HCT116 (cell line): Measurements from ENCODE around the gene ZBED2. TPM values are rescaled to one million over a fixed set of nuclear protein-coding genes. Genes with fewer than 3 reads are reported as not detected.

Experiments used
- ATAC-seq: fragments of 200-7000 bp; cut with Tn5 transposase; 2 replicates; pipeline ENCODE4 v1.9.1; 2020; ENCODE audit warnings: mild to moderate bottlenecking, moderate library complexity
- BruUV-seq: library from RNA; stranded (reverse); fragments of 400-500 nt; replicated peaks from 2 replicates; lab custom pipeline; 2021; lab: Mats Ljungman, UMichigan
- CTCF ChIA-PET: fragments of 300-600 bp; sonication (Branson Sonifier 250); formaldehyde crosslinking; loops from one replicate; lab custom pipeline; 2021; ENCODE audit warnings: antibody characterized with exemption; lab: Charles Lee
- POLR2A ChIA-PET: fragments of 300-600, 350-600 bp; sonication (Branson Sonifier 250); formaldehyde crosslinking; loops from one replicate; lab custom pipeline; 2021; ENCODE audit warnings: antibody characterized with exemption; lab: Charles Lee
- RAD21 ChIA-PET, 2 experiments: fragments of 300-600 bp; sonication (Branson Sonifier 250); formaldehyde crosslinking; loops; one replicate each; lab custom pipeline; 2023; ENCODE audit warnings: low total read pairs in 2 of 2; ENCODE audit not compliant: uncharacterized antibody in 2 of 2, unreplicated experiment in 2 of 2, low non-redundant PET in 1 of 2; lab: Charles Lee
- DNase-seq: peaks from one replicate; pipeline ENCODE4 v3.0.0-alpha.2; 2010; ENCODE audit warnings: low read depth, low spot score
- H2AFZ ChIP-seq: fragments of 200-600 bp; shearing (Covaris generic), sonication (generic); 2 replicates; pipeline ENCODE4 v1.6.1; 2017; ENCODE audit warnings: low read depth, mixed run types, mixed read lengths, antibody characterized with exemption, low read length; ENCODE audit not compliant: poor library complexity, severe bottlenecking
- H3K27ac ChIP-seq: 2 replicates; pipeline ENCODE4 v1.5.1; 2012; ENCODE audit warnings: low read depth, low read length
- H3K27me3 ChIP-seq: fragments of 200-600 bp; sonication (generic); 2 replicates; pipeline ENCODE4 v1.6.1; 2016; ENCODE audit warnings: mixed run types, low read length, mixed read lengths; ENCODE audit not compliant: insufficient read depth
- H3K36me3 ChIP-seq, 2 experiments: fragments of 200-500 bp in 1 of 2; fragments of 200-600 bp in 1 of 2; sonication (Bioruptor generic) in 1 of 2; sonication (generic) in 1 of 2; 2 replicates each; pipeline versions ENCODE4 v1.5.1 to v1.6.1; 2014 to 2016; ENCODE audit warnings: low read length in 2 of 2, inconsistent platforms in 1 of 2, mixed read lengths in 1 of 2, mixed run types in 1 of 2; ENCODE audit not compliant: insufficient read depth in 2 of 2, control insufficient read depth in 1 of 2
- H3K4me1 ChIP-seq, 2 experiments: fragments of 200-600 bp in 1 of 2; sonication (generic) in 1 of 2; 2 replicates each; pipeline versions ENCODE4 v1.5.1 to v1.6.1; 2012 to 2017; ENCODE audit warnings: low read length in 2 of 2, inconsistent platforms in 1 of 2, mild to moderate bottlenecking in 1 of 2, mixed read lengths in 1 of 2, mixed run types in 1 of 2, moderate library complexity in 1 of 2; ENCODE audit not compliant: insufficient read depth in 2 of 2, control insufficient read depth in 1 of 2
- H3K4me2 ChIP-seq: fragments of 200-600 bp; sonication (generic); 2 replicates; pipeline ENCODE4 v1.6.1; 2017; ENCODE audit warnings: mixed run types, low read length, mixed read lengths
- H3K4me3 ChIP-seq, 2 experiments: fragments of 200-600 bp in 1 of 2; sonication (generic) in 1 of 2; replicated peaks in 1 of 2; 2 replicates each; pipeline ENCODE4 v1.5.1; 2011 to 2016; ENCODE audit warnings: low read length in 2 of 2, control low read depth in 1 of 2, low read depth in 1 of 2, mild to moderate bottlenecking in 1 of 2, mixed read lengths in 1 of 2, mixed run types in 1 of 2
- H3K79me2 ChIP-seq: fragments of 200-600 bp; sonication (generic); 2 replicates; pipeline ENCODE4 v1.6.1; 2017; ENCODE audit warnings: mild to moderate bottlenecking, mixed run types, low read length, moderate library complexity, mixed read lengths; ENCODE audit not compliant: insufficient read depth
- H3K9ac ChIP-seq: fragments of 200-600 bp; sonication (generic); 2 replicates; pipeline ENCODE4 v1.6.1; 2016; ENCODE audit warnings: low read length, mixed read lengths
- H3K9me2 ChIP-seq: fragments of 200-600 bp; sonication (generic), shearing (Covaris generic); 2 replicates; pipeline ENCODE4 v1.6.1; 2017; ENCODE audit warnings: mixed run types, mild to moderate bottlenecking, moderate library complexity; ENCODE audit not compliant: insufficient read depth
- H3K9me3 ChIP-seq, 2 experiments: fragments of 200-500 bp in 1 of 2; fragments of 200-600 bp in 1 of 2; sonication (Bioruptor generic) in 1 of 2; sonication (generic) in 1 of 2; 2 replicates each; pipeline ENCODE4 v1.6.1; 2014 to 2017; ENCODE audit warnings: low read length in 2 of 2, mixed read lengths in 2 of 2, inconsistent platforms in 1 of 2, low read depth in 1 of 2, mild to moderate bottlenecking in 1 of 2, mixed run types in 1 of 2, moderate library complexity in 1 of 2; ENCODE audit not compliant: control insufficient read depth in 1 of 2, insufficient read depth in 1 of 2
- H4K20me1 ChIP-seq: fragments of 200-600 bp; sonication (generic), shearing (Covaris generic); 2 replicates; pipeline ENCODE4 v1.6.1; 2017; ENCODE audit warnings: mixed run types, mild to moderate bottlenecking, moderate library complexity; ENCODE audit not compliant: insufficient read depth
- CTCF ChIP-seq, 3 experiments: fragments of 200-600 bp in 1 of 3; sonication (generic) in 1 of 3; IDR thresholded peaks in 2 of 3; conservative IDR thresholded peaks in 1 of 3; 2 replicates each; pipeline ENCODE4 v1.5.1; 2012 to 2017; ENCODE audit warnings: low read depth in 2 of 3, low read length in 2 of 3, antibody characterized with exemption in 1 of 3, borderline replicate concordance in 1 of 3, control low read depth in 1 of 3, mild to moderate bottlenecking in 1 of 3, mixed read lengths in 1 of 3, mixed run types in 1 of 3, moderate library complexity in 1 of 3; ENCODE audit not compliant: insufficient read depth in 1 of 3
- EGR1 ChIP-seq: IDR thresholded peaks from 2 replicates; pipeline ENCODE4 v1.6.1; 2012; ENCODE audit warnings: low read depth
- EZH2 ChIP-seq: fragments of 200-600 bp; sonication (generic); IDR thresholded peaks from 2 replicates; pipeline ENCODE4 v1.6.1; 2017; ENCODE audit warnings: antibody characterized with exemption, mixed run types
- MAX ChIP-seq: IDR thresholded peaks from 2 replicates; pipeline ENCODE4 v1.6.1; 2012
- POLR2A ChIP-seq: IDR thresholded peaks from 2 replicates; pipeline ENCODE4 v1.7.0; 2011; ENCODE audit warnings: borderline replicate concordance; ENCODE audit not compliant: insufficient read depth, insufficient read length; ENCODE audit errors: extremely low read depth
- POLR2AphosphoS5 ChIP-seq: IDR thresholded peaks from 2 replicates; pipeline ENCODE4 v1.6.1; 2011; ENCODE audit warnings: mild to moderate bottlenecking, low read depth, low read length, moderate library complexity
- REST ChIP-seq: IDR thresholded peaks from 2 replicates; pipeline ENCODE4 v1.6.1; 2012; ENCODE audit warnings: low read depth
- SP1 ChIP-seq: IDR thresholded peaks from 2 replicates; pipeline ENCODE4 v1.6.1; 2012; ENCODE audit warnings: low read depth
- YY1 ChIP-seq: IDR thresholded peaks from 2 replicates; pipeline ENCODE4 v1.6.1; 2011; ENCODE audit warnings: low read length, low read depth, moderate library complexity, mild to moderate bottlenecking; ENCODE audit not compliant: insufficient replicate concordance; ENCODE audit errors: extremely low read depth
- ZBTB33 ChIP-seq: IDR thresholded peaks from 2 replicates; pipeline ENCODE4 v1.6.1; 2011; ENCODE audit warnings: mild to moderate bottlenecking, low read length, moderate library complexity; ENCODE audit not compliant: insufficient replicate concordance; ENCODE audit errors: extremely low read depth
- intact Hi-C: fragments of 100-400 bp; cut with micrococcal nuclease; formaldehyde crosslinking; loops from 2 replicates; pipeline ENCODE4 v1.10.0; 2022
- total RNA-seq: library from RNA; stranded (reverse); gene quantifications from one replicate; pipeline ENCODE4 v1.2.1, GENCODE V29; 2021; ENCODE audit not compliant: unreplicated experiment

The ZBED2 gene
- total RNA-seq, 1 experiment from 2014 or later = 16.1 TPM

GRCh38 chr3:111548092-111548491 is 47.1 kb downstream of the ZBED2 start:
- Histone ChIP-seq H3K4me1 (no peaks in the 10 kb centered on the region), H3K79me2 (no peaks in the 10 kb centered on the region), H3K9ac (no peak overlapping the region), H3K36me3 (no peaks in the 10 kb centered on the region), H2AFZ (no peak overlapping the region), H3K27ac (no peak overlapping the region), H3K27me3 (no peaks in the 10 kb centered on the region), H3K9me3 (no peaks in the 10 kb centered on the region), H3K9me2 (no peaks in the 10 kb centered on the region), H3K4me3 (no peak overlapping the region), H3K4me2 (no peak overlapping the region), H4K20me1 (no peaks in the 10 kb centered on the region)
- CTCF ChIA-PET = no interaction called here
- no peak for TF ChIP-seq CTCF (IDR thresholded peaks at IDR 0.05 in 2 of 3, conservative IDR thresholded peaks at IDR 0.05 in 1 of 3; ENCODE audit: borderline replicate concordance in 1 of 3, insufficient read depth in 1 of 3, low read depth in 2 of 3, low read length in 2 of 3)
- TF ChIP-seq EZH2 = no peak
- no peak for TF ChIP-seq YY1
- TF ChIP-seq ZBTB33 = no peak
- intact Hi-C loops = no loop called here
- RAD21 ChIA-PET = no interaction called here
- POLR2A ChIA-PET = no interaction called here
- DNase-seq (no peak), ATAC-seq (no peak)
- no TSS peak for BruUV-seq

- ATAC-seq (no peak), DNase-seq (no peak)
- Histone ChIP-seq H3K27me3 (no peaks in the 10 kb centered on the region), H3K9me3 (no peaks in the 10 kb centered on the region), H3K36me3 (no peaks in the 10 kb centered on the region), H3K9me2 (no peaks in the 10 kb centered on the region), H4K20me1 (no peaks in the 10 kb centered on the region), H3K27ac (no peak overlapping the region), H3K79me2 (no peaks in the 10 kb centered on the region), H3K9ac (no peak overlapping the region), H3K4me1 (no peaks in the 10 kb centered on the region), H2AFZ (no peak overlapping the region), H3K4me2 (no peak overlapping the region), H3K4me3 (no peak overlapping the region)
- intact Hi-C loops = no loop called here
- POLR2A ChIA-PET = no interaction called here
- BruUV-seq = no TSS peak
- CTCF ChIA-PET = no interaction called here
- RAD21 ChIA-PET = no interaction called here
- TF ChIP-seq EGR1 (no peak), MAX (no peak), SP1 (no peak), POLR2AphosphoS5 (no peak), REST (no peak), POLR2A (no peak)
These were observed 47.5 kb downstream of the ZBED2 start for GRCh38 chr3:111547631-111548030.
